Measurements from ENCODE around the gene SPACA5. TPM values are rescaled to one million over a fixed set of nuclear protein-coding genes. Genes with fewer than 3 reads are reported as not detected.

SPACA5 gene
- total RNA-seq, result not detected in 2 replicates

GRCh38 chrX:48006688-48007087 is at the start of gene SPACA5:
Gene SPACA5, plus strand, starts transcription at chrX:48006988. Its CDS starts 815 bp downstream, at chrX:48007803.

GRCh38 chrX:48003758-48004457 is 2.9 kb upstream of the SPACA5 start, which contains the start of gene ZNF182:
Gene ZNF182, minus strand, starts transcription at chrX:48003989. Its CDS starts 1,380 bp downstream, at chrX:48002609.

Other genes with a start within 250 kb of the SPACA5 start
- 4.0 and 5.9 TPM in 2 replicates for gene ZNF81, start 170.1 kb upstream of the SPACA5 start, total RNA-seq
- gene ZNF182, start 3.0 kb upstream of the SPACA5 start, total RNA-seq, result 2.6 and 3.1 TPM in 2 replicates
- 0.98 and 1.1 TPM in 2 replicates for gene ZNF630, start 64.7 kb downstream of the SPACA5 start, total RNA-seq
- not detected in 2 replicates for gene SPACA5B, start 123.6 kb downstream of the SPACA5 start, total RNA-seq
- gene SSX5, start 189.8 kb downstream of the SPACA5 start, total RNA-seq, result not detected in 2 replicates
- not detected in 2 replicates for gene SSX1, start 248.4 kb downstream of the SPACA5 start, total RNA-seq